HepG2 (cell line): Measurements from ENCODE around the gene COPS7B. TPM values are rescaled to one million over a fixed set of nuclear protein-coding genes. Genes with fewer than 3 reads are reported as not detected.

Experiments used
- AFF4 ChIP-seq: sonication (generic); formaldehyde crosslinking; IDR thresholded peaks from 2 replicates; pipeline ENCODE4 v1.4.0; 2020; ENCODE audit warnings: missing genetic modification reagents
- ARNT2 ChIP-seq: sonication (generic); formaldehyde crosslinking; IDR thresholded peaks from 2 replicates; pipeline ENCODE4 v1.8.0; 2022; ENCODE audit warnings: mild to moderate bottlenecking, low read depth, missing genetic modification reagents, moderate library complexity
- BRD4 ChIP-seq: sonication (generic); formaldehyde crosslinking; IDR thresholded peaks from 2 replicates; pipeline ENCODE4 v1.4.0; 2020; ENCODE audit warnings: missing genetic modification reagents
- CREB1 ChIP-seq, 2 experiments: fragments of 450-650 bp in 1 of 2; IDR thresholded peaks; 2 replicates each; pipeline ENCODE4 v1.6.1; 2016 to 2017; ENCODE audit warnings: control low read depth in 1 of 2, mild to moderate bottlenecking in 1 of 2, missing compliant biosample characterization in 1 of 2, missing genetic modification characterization in 1 of 2
- KLF15 ChIP-seq: sonication (generic); formaldehyde crosslinking; IDR thresholded peaks from 2 replicates; pipeline ENCODE4 v1.8.1; 2023; ENCODE audit warnings: borderline replicate concordance, mild to moderate bottlenecking, inconsistent platforms, missing genetic modification reagents, mixed read lengths
- NFATC3 ChIP-seq: sonication (generic); formaldehyde crosslinking; IDR thresholded peaks from 2 replicates; pipeline ENCODE4 v1.5.1; 2020; ENCODE audit warnings: mild to moderate bottlenecking, missing genetic modification reagents
- PLRG1 ChIP-seq: fragments of 450-650 bp; conservative IDR thresholded peaks from 2 replicates; pipeline ENCODE4 v1.6.1; 2016
- RBAK ChIP-seq: sonication (generic); formaldehyde crosslinking; IDR thresholded peaks from 2 replicates; pipeline ENCODE4 v1.5.1; 2020; ENCODE audit warnings: mild to moderate bottlenecking, missing genetic modification reagents
- RBM22 ChIP-seq: fragments of 200-400 bp; formaldehyde crosslinking; optimal IDR thresholded peaks from 2 replicates; pipeline ENCODE3; 2017; ENCODE audit warnings: mild to moderate bottlenecking, low read length, moderate library complexity
- RBM39 ChIP-seq: fragments of 200-400 bp; formaldehyde crosslinking; IDR thresholded peaks from one replicate; pipeline ENCODE4 v1.6.1; 2018; ENCODE audit warnings: antibody characterized with exemption, mild to moderate bottlenecking, low read depth, low read length; ENCODE audit not compliant: poor library complexity, severe bottlenecking
- ZBTB21 ChIP-seq: sonication (generic); formaldehyde crosslinking; IDR thresholded peaks from 2 replicates; pipeline ENCODE4 v1.4.0; 2020; ENCODE audit warnings: missing genetic modification reagents
- ZNF24 ChIP-seq: fragments of 450-650 bp; IDR thresholded peaks from 2 replicates; pipeline ENCODE4 v1.6.1; 2017; ENCODE audit warnings: antibody characterized with exemption, mild to moderate bottlenecking
- ZNF326 ChIP-seq: sonication (generic); formaldehyde crosslinking; IDR thresholded peaks from 2 replicates; pipeline ENCODE4 v1.4.0; 2020; ENCODE audit warnings: missing genetic modification reagents, borderline replicate concordance
- ZNF703 ChIP-seq: sonication (generic); formaldehyde crosslinking; IDR thresholded peaks from 2 replicates; pipeline ENCODE4 v1.5.1; 2020; ENCODE audit warnings: missing genetic modification reagents, mild to moderate bottlenecking, moderate library complexity, borderline replicate concordance
- ZNF839 ChIP-seq: sonication (generic); formaldehyde crosslinking; IDR thresholded peaks from 2 replicates; pipeline ENCODE4 v1.4.0; 2020; ENCODE audit warnings: missing genetic modification reagents, mild to moderate bottlenecking, borderline replicate concordance
- polyA plus RNA-seq, 8 experiments: library from polyadenylated mRNA; depleted of rRNA in 3 of 8; stranded (reverse) in 7 of 8; unstranded in 1 of 8; fragments of >200 nt; fragmentation: Illumina TruSeq in 4 of 8; extraction: Trizol in 4 of 8; gene quantifications; 2 replicates each; pipeline versions ENCODE4 v1.2.1 to v1.2.3, GENCODE V29; 2011 to 2016; ENCODE audit warnings: low read depth in 4 of 8, missing spikeins in 1 of 8, mixed read lengths in 1 of 8; ENCODE audit not compliant: insufficient read depth in 1 of 8
- total RNA-seq, 5 experiments: library from RNA; depleted of rRNA; stranded (reverse); fragments of >200 nt; fragmentation: Illumina TruSeq; extraction: Trizol; gene quantifications; 2 replicates each; pipeline ENCODE4 v1.2.3, GENCODE V29; 2016; ENCODE audit warnings: low read depth in 1 of 5
- TF ChIP-seq, protein P1 (sequence below): IDR thresholded peaks from 2 replicates; pipeline ENCODE4 v1.6.1; 2016
- TF ChIP-seq, protein P2 (sequence below): sonication (generic); formaldehyde crosslinking; IDR thresholded peaks from 2 replicates; pipeline ENCODE4 v1.8.0; 2022; ENCODE audit warnings: missing genetic modification reagents, mild to moderate bottlenecking, borderline replicate concordance
- TF ChIP-seq, protein P3 (sequence below): sonication (generic); formaldehyde crosslinking; IDR thresholded peaks from 2 replicates; pipeline ENCODE4 v1.4.0; 2020; ENCODE audit warnings: mild to moderate bottlenecking, missing genetic modification reagents

COPS7B gene
- total and polyA plus RNA-seq, 2 of the 13 experiments (the other 11 are each of a cell fraction or from before 2014, with no cell fraction given), result 30.6 to 62.7 TPM

DNA sequence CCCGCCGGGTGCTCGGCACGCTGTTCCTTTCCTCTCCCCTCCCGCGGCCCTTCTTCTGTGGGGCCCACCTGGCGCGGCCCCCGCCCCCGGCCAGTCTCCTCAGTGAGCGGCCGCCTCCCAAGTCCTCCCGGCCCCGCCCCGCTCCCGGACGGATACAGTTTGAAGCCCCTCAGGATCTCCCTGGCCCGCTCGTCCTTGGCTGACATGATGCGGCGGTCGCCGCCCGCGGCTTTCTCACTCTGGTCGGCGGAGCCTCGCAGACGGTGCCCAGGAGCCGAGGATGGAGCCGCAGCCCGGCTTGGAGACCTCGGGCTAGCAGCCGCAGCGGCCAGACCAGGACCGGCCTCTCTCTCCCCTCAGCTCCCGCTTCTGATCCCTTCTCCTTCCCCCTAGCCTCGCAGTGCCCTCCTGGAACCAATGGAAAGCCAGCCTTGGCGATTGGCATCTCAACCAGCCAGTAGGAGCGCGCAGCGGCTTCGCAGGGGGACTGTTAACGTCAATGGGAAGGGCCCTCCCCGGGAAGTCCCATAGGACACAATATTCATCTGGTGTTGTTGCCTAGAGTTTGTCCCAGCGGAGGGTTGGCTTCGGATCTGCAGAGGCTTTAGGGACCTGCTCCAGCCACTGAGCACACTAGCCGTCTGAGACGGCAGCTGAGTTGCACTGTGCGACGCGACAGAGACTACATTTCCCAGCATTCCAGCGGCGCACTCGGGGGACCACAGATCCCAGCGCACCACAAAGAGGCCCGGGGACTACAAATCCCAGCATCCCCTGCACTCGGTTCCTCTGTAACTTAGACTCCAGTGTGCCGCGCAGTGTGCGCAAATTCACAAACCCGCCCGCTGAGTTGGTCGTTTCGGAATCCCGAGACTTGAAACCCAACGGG is 5.1 kb upstream of the COPS7B start, which contains the start of gene PDE6D (continued):
- TF ChIP-seq, protein P1, sequence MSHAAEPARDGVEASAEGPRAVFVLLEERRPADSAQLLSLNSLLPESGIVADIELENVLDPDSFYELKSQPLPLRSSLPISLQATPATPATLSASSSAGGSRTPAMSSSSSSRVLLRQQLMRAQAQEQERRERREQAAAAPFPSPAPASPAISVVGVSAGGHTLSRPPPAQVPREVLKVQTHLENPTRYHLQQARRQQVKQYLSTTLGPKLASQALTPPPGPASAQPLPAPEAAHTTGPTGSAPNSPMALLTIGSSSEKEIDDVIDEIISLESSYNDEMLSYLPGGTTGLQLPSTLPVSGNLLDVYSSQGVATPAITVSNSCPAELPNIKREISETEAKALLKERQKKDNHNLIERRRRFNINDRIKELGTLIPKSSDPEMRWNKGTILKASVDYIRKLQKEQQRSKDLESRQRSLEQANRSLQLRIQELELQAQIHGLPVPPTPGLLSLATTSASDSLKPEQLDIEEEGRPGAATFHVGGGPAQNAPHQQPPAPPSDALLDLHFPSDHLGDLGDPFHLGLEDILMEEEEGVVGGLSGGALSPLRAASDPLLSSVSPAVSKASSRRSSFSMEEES (CRISPR knock-in tag), result 0 out of 2 replicates have a peak, but pooled peaks have one; percentile 2
- peak; percentile 50; the same call in 1 of the 2 replicates for TF ChIP-seq ZNF703 (CRISPR knock-in tag)
- TF ChIP-seq ARNT2 (CRISPR knock-in tag), result peak; percentile 29; the same call in 1 of the 2 replicates
- TF ChIP-seq PLRG1, result no peak
- TF ChIP-seq, protein P2, sequence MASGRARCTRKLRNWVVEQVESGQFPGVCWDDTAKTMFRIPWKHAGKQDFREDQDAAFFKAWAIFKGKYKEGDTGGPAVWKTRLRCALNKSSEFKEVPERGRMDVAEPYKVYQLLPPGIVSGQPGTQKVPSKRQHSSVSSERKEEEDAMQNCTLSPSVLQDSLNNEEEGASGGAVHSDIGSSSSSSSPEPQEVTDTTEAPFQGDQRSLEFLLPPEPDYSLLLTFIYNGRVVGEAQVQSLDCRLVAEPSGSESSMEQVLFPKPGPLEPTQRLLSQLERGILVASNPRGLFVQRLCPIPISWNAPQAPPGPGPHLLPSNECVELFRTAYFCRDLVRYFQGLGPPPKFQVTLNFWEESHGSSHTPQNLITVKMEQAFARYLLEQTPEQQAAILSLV (CRISPR knock-in tag), result peak; percentile 58; the same call in 1 of the 2 replicates
- TF ChIP-seq ZBTB21, result no peak
- TF ChIP-seq NFATC3 (CRISPR knock-in tag), result peak; percentile 76; the same call in 1 of the 2 replicates
- no peak for TF ChIP-seq ZNF326
- no peak for TF ChIP-seq RBM22
- no peak for TF ChIP-seq RBM39
- TF ChIP-seq CREB1 (IDR thresholded peaks at IDR 0.05), result peak; percentile 88
- TF ChIP-seq CREB1 (CRISPR knock-in tag; IDR thresholded peaks at IDR 0.05), result peak; percentile 97
- no peak for TF ChIP-seq RBAK (CRISPR knock-in tag)
- TF ChIP-seq, protein P3, sequence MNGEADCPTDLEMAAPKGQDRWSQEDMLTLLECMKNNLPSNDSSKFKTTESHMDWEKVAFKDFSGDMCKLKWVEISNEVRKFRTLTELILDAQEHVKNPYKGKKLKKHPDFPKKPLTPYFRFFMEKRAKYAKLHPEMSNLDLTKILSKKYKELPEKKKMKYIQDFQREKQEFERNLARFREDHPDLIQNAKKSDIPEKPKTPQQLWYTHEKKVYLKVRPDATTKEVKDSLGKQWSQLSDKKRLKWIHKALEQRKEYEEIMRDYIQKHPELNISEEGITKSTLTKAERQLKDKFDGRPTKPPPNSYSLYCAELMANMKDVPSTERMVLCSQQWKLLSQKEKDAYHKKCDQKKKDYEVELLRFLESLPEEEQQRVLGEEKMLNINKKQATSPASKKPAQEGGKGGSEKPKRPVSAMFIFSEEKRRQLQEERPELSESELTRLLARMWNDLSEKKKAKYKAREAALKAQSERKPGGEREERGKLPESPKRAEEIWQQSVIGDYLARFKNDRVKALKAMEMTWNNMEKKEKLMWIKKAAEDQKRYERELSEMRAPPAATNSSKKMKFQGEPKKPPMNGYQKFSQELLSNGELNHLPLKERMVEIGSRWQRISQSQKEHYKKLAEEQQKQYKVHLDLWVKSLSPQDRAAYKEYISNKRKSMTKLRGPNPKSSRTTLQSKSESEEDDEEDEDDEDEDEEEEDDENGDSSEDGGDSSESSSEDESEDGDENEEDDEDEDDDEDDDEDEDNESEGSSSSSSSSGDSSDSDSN (CRISPR knock-in tag), result peak; percentile 89
- no peak for TF ChIP-seq BRD4 (CRISPR knock-in tag)
- 0 out of 2 replicates have a peak, but pooled peaks have one; percentile 83 for TF ChIP-seq ZNF839 (CRISPR knock-in tag)
- 0 out of 2 replicates have a peak, but pooled peaks have one; percentile 22 for TF ChIP-seq AFF4 (CRISPR knock-in tag)
- TF ChIP-seq KLF15 (CRISPR knock-in tag), result no peak; the same call in 1 of the 2 replicates
- TF ChIP-seq ZNF24, result no peak
